ENCODE measurements around the gene NPDC1. TPM values are rescaled to one million over a fixed set of nuclear protein-coding genes. Genes with fewer than 3 reads are reported as not detected.

Gene NPDC1
- total RNA-seq, 1 donor from 2014 or later = 61.1 TPM

DNA sequence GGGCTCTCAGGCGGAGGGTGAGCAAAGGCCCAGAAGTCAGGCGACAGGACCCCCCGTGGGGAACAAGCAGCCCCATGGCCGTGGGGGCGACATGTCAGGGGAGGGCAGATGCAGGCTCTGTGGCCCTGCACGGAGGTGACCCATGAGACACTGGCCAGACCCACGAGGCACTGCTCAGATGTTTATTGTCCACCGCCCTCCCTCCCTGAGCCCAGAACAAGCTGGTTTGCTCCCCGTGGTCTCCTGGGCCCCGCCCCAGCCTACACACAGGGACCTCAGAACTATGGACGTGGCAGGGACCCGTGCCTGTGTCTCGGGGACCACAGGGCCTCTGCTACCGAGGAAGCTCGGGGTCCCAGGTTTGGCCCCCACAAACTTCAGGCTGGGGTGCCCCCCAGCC lies 16.0 kb downstream of the NPDC1 start:
- no peaks in the 10 kb centered on the region for H3K9me3 Mint-ChIP-seq
- no peaks in the 10 kb centered on the region for H3K36me3 Mint-ChIP-seq (ENCODE audit: low read depth)
- no peaks in the 10 kb centered on the region for H3K27me3 Mint-ChIP-seq (ENCODE audit: low read depth)
- TF ChIP-seq, protein P1, sequence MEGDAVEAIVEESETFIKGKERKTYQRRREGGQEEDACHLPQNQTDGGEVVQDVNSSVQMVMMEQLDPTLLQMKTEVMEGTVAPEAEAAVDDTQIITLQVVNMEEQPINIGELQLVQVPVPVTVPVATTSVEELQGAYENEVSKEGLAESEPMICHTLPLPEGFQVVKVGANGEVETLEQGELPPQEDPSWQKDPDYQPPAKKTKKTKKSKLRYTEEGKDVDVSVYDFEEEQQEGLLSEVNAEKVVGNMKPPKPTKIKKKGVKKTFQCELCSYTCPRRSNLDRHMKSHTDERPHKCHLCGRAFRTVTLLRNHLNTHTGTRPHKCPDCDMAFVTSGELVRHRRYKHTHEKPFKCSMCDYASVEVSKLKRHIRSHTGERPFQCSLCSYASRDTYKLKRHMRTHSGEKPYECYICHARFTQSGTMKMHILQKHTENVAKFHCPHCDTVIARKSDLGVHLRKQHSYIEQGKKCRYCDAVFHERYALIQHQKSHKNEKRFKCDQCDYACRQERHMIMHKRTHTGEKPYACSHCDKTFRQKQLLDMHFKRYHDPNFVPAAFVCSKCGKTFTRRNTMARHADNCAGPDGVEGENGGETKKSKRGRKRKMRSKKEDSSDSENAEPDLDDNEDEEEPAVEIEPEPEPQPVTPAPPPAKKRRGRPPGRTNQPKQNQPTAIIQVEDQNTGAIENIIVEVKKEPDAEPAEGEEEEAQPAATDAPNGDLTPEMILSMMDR (conservative IDR thresholded peaks at IDR 0.05) = no peak
- no peak for DNase-seq (ENCODE audit: low read depth, low spot score)
- H3K4me3 Mint-ChIP-seq = peak overlapping the region; percentile 76
- H3K27ac Mint-ChIP-seq (ENCODE audit: unreplicated experiment) = no peak overlapping the region
- peaks cover 8% of the 10 kb centered on the region for H3K4me1 Mint-ChIP-seq

DNA sequence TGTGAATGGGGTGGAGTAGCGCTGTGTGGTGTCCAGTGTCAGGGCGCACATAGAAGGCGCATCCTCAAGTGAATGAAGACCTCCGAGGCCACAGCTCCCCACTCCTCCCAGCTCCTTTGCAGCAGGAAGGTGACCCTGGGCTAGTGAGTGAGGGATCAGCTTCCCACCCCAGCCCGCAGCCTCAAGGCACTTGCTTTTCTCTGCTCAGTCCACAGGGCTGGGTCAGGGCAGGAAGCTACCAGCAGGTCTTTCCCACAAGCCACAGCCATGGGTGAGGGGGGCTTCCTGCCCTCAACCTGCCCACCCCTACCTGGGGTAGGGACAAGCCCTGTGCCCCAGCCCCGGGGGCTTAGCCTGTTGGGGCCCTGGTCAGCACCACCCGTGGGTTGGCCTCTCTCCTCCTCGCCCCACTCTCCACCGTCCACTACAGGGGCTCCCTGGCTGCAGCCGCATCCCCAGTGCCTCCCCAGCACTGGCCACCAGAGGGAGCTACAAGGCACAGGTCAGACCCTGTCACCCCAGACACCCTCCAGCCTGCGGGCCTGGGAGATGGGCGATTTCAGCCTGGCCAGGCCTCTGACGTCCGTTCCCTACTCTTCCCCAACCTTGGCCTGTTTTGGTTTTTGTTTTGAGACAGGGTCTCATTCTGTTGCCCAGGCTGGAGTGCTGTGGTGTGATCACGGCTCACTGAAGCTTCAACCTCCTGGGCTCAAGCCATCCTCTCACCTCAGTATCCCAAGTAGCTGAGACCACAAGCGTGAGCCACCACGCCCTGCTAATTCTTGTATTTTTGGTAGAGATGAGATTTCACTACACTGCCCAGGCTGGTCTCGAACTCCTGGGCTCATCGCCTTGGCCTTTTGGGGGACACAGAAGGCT lies 16.7 kb downstream of the NPDC1 start:
- TF ChIP-seq, protein P1 (conservative IDR thresholded peaks at IDR 0.05) = peak; percentile 85
- Mint-ChIP-seq H3K27me3 (ENCODE audit: low read depth) (no peaks in the 10 kb centered on the region), H3K4me1 (peaks cover 8% of the 10 kb centered on the region), H3K9me3 (no peaks in the 10 kb centered on the region), H3K36me3 (ENCODE audit: low read depth) (no peaks in the 10 kb centered on the region), H3K4me3 (peak overlapping the region; percentile 76), H3K27ac (ENCODE audit: unreplicated experiment) (no peak overlapping the region)
- DNase-seq (ENCODE audit: low read depth, low spot score) = peak; percentile 89

DNA sequence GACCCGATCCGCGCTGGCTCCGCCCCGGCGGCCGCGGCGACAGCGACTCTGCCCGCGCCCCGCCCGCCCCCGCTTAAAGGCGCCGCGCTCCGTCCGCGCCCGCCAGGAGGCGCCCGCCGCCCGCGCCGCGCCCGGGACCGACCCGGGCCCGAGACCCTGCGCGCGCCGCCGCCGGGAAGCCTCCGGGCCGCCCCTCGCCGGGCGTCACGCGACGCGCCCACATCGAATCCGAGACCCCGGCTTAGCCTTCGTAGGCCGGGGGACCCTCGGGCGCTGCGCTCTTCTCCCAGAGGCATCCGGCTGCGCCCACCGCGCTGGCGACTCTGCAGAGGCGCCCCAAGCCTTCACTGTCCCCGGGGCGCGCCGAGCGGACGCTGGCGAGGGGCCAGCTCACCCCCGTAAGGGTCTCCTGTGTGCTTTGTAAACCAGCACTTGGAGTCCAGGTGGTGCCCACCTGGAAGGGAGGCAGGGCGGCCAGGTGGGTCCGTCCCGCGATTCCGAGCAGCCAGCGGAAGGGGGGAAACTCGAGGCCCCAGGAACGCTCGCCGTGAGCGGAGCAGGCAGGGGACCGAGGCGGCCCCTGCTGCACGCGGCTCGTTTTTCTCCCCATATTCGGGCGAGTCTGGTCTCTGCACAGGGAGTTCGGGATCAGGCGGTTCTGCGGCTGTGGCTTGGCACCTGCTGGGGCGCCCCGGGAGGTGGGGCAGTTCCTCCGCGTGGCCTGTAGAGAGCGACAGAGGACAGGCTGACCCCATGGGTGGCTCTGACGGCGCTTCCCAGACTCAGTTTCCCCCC lies 17.5 kb downstream of the NPDC1 start:
- peaks cover 8% of the 10 kb centered on the region for H3K4me1 Mint-ChIP-seq

DNA sequence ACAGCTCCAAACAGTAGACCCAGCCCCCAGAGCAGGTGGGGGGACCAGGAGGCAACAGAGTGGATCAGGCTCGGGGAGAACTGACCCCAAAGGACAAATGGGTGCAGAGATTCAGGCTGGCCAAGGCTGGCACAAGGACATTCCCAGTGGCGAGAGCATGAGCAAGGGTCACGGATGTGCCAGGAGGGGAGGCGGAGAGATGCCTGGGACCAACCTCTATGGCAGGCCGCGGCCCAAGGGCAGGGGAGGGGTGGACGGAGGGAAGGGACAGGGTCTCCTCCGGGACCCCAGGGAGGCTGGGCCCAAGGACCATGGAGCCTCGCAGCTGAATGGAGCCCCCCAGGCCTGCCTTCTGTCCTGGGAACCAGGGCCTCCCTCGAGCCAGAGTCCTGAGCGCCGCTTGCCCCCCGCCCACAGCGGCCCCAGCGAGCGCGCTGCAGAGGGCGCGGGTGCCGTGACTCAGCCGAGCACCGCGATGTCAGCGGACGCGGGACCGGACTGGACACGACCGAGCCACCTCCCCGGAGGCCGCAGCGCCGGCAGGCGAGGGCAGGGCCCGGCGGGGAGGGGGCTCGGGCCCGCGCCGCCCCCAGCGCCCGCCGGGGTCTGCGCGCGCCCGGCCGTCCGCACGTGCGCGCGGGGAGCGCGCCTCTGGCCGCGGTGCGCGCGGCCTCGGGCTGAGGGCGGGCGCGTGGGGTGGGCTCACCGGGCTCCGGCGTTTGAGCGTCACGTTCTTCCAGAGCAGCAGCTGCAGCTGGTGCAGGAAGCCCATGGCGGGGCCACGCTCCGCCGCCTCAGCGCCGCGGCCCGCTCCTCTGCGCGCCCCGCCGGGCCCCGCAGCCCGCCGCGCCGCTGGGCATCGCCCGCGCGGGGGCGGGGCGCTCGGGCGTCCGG lies 18.4 kb downstream of the NPDC1 start, which contains the start of gene ABCA2:
TSS of gene ABCA2 (minus strand) at position 869 of the 894 bp plus-strand sequence. CDS start at position 772, 97 bp downstream.
- Mint-ChIP-seq H3K27ac (ENCODE audit: unreplicated experiment) (no peak within 1 kb of the TSS), H3K27me3 (ENCODE audit: low read depth) (no peaks in the 10 kb centered on the region), H3K9me3 (no peaks in the 10 kb centered on the region), H3K36me3 (ENCODE audit: low read depth) (no peaks in the 10 kb centered on the region), H3K4me1 (peaks cover 13% of the 10 kb centered on the region), H3K4me3 (peak within 1 kb of the TSS; percentile 84)
- peak; percentile 28 for DNase-seq (ENCODE audit: low read depth, low spot score)
- TF ChIP-seq, protein P1 (conservative IDR thresholded peaks at IDR 0.05) = no peak

More for the DNA sequence above, 17.5 kb downstream of the NPDC1 start:
- no peaks in the 10 kb centered on the region for H3K9me3 Mint-ChIP-seq
- peak; percentile 57 for DNase-seq (ENCODE audit: low read depth, low spot score)
- H3K27ac Mint-ChIP-seq (ENCODE audit: unreplicated experiment) = no peak overlapping the region
- peak overlapping the region; percentile 76 for H3K4me3 Mint-ChIP-seq
- no peaks in the 10 kb centered on the region for H3K27me3 Mint-ChIP-seq (ENCODE audit: low read depth)
- TF ChIP-seq, protein P1 (conservative IDR thresholded peaks at IDR 0.05) = peak; percentile 33
- no peaks in the 10 kb centered on the region for H3K36me3 Mint-ChIP-seq (ENCODE audit: low read depth)

DNA sequence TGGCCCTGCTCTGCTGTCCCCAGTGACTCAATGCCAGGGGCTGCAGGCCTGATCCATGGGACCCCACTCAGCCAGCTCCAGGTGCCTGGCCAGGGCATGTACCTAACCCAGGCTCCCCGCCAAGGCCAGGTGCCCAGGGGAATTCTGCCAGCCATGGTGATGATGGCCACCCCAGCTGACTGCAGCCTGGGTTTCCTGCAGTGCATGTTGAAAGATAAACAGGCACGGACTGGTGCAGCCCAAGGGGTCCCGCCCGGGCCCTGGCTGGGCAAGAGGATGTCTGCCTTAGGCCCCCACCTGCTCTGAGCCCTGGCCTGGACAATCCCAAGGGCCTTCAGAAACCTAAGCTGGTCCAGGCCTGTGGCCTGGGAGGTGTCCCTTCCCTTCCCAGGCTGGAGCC lies 19.1 kb downstream of the NPDC1 start:
- Mint-ChIP-seq H3K9me3 (no peaks in the 10 kb centered on the region), H3K4me1 (peaks cover 13% of the 10 kb centered on the region), H3K36me3 (ENCODE audit: low read depth) (no peaks in the 10 kb centered on the region), H3K4me3 (peak overlapping the region; percentile 84), H3K27ac (ENCODE audit: unreplicated experiment) (no peak overlapping the region), H3K27me3 (ENCODE audit: low read depth) (no peaks in the 10 kb centered on the region)
- DNase-seq (ENCODE audit: low read depth, low spot score) = no peak
- TF ChIP-seq, protein P1 (conservative IDR thresholded peaks at IDR 0.05) = no peak

Data from neural crest cell (in vitro differentiated cells).